ENCODE results near the gene FHIT. TPM values are rescaled to one million over a fixed set of nuclear protein-coding genes. Genes with fewer than 3 reads are reported as not detected.

The FHIT gene
- total and polyA plus RNA-seq, 4 donors: 2.6 to 21.3 (median 8.7) TPM

DNA sequence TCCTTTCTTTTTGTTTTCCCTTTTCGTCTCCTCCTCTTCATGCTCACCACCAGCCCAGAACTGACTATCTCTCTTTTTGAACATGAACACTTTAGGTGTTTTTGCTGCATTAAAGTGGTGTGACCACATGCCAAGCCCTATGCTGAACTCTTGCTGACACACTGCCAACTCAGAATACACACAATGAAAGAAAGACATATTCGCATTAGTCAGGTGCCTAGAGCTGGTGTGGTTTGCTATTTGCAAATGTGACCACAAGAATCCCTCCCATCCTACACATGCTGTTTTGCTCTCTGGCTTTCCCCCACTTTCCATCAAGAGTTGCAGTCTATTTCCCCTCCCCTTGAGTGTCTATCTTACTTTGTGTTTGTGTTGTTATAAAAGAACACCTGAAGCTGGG, 1233.6 kb downstream of the FHIT start:
- Histone ChIP-seq H3K27me3 (ENCODE audit: control insufficient read depth in 3 of 3, insufficient read depth in 3 of 3, low read length in 2 of 3) (no peaks in the 10 kb centered on the region), H3K4me3 (no peak overlapping the region), H3K27ac (ENCODE audit: low read depth in 1 of 2, low read length in 1 of 2) (no peak overlapping the region), H3K9ac (ENCODE audit: insufficient read depth in 1 of 2, low read length in 2 of 2) (no peak overlapping the region), H3K4me1 (ENCODE audit: control insufficient read depth in 5 of 5, insufficient read depth in 5 of 5, low read length in 5 of 5) (peaks cover 0 to 3% (median 0%) of the 10 kb centered on the region in 5 donors), H3K36me3 (ENCODE audit: control insufficient read depth in 4 of 4, insufficient read depth in 4 of 4, low read length in 4 of 4) (no peaks in the 10 kb centered on the region), H3K9me3 (ENCODE audit: control insufficient read depth in 4 of 4, insufficient read depth in 3 of 4, low read length in 3 of 4) (no peaks in the 10 kb centered on the region)
- no peak for ATAC-seq (ENCODE audit: insufficient read depth, low FRiP score)
- no peak for TF ChIP-seq CTCF (IDR thresholded peaks at IDR 0.05; ENCODE audit: control extremely low read depth, extremely low read depth)
- 65 to 69% methylated on average over 2 of the region's 2 CpGs for WGBS, 2 donors
- peak in 1 of 3 donors; percentile 28 for DNase-seq

DNA sequence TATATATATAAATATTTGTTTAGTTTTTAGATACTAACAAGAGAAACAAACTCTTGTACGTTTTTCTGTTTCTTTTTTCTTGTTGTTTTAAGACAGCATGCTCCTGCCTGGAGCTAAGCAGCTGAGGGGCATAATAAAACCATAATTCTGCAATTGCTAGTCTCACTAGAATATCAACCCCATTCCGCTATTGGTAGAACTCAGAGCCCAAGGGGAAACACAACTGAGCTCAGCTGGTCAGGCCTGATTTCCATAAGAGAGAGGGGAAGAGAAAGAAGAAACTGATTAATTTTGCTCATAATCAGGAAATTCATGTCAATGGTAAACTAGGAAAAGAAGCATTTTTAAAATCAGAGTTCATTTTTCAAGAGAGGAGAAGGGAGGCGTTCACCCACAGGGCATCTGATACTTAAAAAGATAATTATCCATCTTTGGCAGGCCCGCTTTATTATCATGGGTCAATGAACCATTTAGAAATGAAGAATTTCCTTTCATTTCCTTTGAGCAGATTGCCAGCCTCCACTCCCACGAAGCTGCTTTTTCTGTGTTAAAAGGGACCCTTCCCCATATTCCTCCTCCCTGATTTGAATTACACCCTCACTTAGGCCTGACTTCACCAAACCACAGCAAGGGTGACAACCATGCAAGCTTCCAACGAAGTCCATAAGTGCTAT, 1236.1 kb downstream of the FHIT start:
- H3K27ac ChIP-seq (ENCODE audit: low read depth in 1 of 2, low read length in 1 of 2): no peak overlapping the region
- H3K9me3 ChIP-seq (ENCODE audit: control insufficient read depth in 4 of 4, insufficient read depth in 3 of 4, low read length in 3 of 4): no peaks in the 10 kb centered on the region
- no peak overlapping the region for H3K9ac ChIP-seq (ENCODE audit: insufficient read depth in 1 of 2, low read length in 2 of 2)
- no peaks in the 10 kb centered on the region for H3K36me3 ChIP-seq (ENCODE audit: control insufficient read depth in 4 of 4, insufficient read depth in 4 of 4, low read length in 4 of 4)
- whole genome bisulfite sequencing, 2 donors: 89 to 92% methylated on average over 6 of the region's 6 CpGs
- no peak for ATAC-seq (ENCODE audit: insufficient read depth, low FRiP score)
- TF ChIP-seq CTCF (IDR thresholded peaks at IDR 0.05; ENCODE audit: control extremely low read depth, extremely low read depth): no peak
- no peaks in the 10 kb centered on the region for H3K27me3 ChIP-seq (ENCODE audit: control insufficient read depth in 3 of 3, insufficient read depth in 3 of 3, low read length in 2 of 3)
- H3K4me1 ChIP-seq (ENCODE audit: control insufficient read depth in 5 of 5, insufficient read depth in 5 of 5, low read length in 5 of 5): peaks cover 0 to 1% (median 0%) of the 10 kb centered on the region in 5 donors
- H3K4me3 ChIP-seq: no peak overlapping the region
- no peak for DNase-seq

DNA sequence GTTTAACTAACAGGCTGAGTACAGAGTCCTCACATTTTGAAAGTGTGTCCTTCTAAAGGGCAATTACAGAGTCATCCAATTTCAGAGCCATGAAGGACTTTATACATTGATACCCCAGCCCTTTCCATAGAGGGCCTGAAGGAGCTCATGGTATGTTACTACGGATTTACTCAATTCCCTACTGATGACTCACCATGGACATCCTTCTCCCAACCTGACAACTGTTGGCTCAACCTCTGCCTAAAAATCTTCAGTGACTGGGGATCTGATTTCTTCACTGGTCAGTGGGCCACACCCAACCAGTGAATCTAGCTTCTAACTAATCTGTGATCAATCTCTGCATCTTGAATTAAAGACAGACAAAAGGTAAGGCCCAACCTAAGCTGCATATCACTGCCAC, 1238.0 kb downstream of the FHIT start:
- DNase-seq (no peak), ATAC-seq (ENCODE audit: insufficient read depth, low FRiP score) (no peak)
- Histone ChIP-seq H3K4me3 (no peak overlapping the region), H3K27ac (ENCODE audit: low read depth in 1 of 2, low read length in 1 of 2) (no peak overlapping the region), H3K9me3 (ENCODE audit: control insufficient read depth in 4 of 4, insufficient read depth in 3 of 4, low read length in 3 of 4) (no peaks in the 10 kb centered on the region), H3K27me3 (ENCODE audit: control insufficient read depth in 3 of 3, insufficient read depth in 3 of 3, low read length in 2 of 3) (no peaks in the 10 kb centered on the region), H3K4me1 (ENCODE audit: control insufficient read depth in 5 of 5, insufficient read depth in 5 of 5, low read length in 5 of 5) (peaks cover 0 to 1% (median 0%) of the 10 kb centered on the region in 5 donors), H3K9ac (ENCODE audit: insufficient read depth in 1 of 2, low read length in 2 of 2) (no peak overlapping the region), H3K36me3 (ENCODE audit: control insufficient read depth in 4 of 4, insufficient read depth in 4 of 4, low read length in 4 of 4) (no peaks in the 10 kb centered on the region)
- 90 to 95% methylated on average over 1 of the region's 1 CpG for WGBS, 2 donors
- TF ChIP-seq CTCF (IDR thresholded peaks at IDR 0.05; ENCODE audit: control extremely low read depth, extremely low read depth): no peak

- Histone ChIP-seq H3K27me3 (ENCODE audit: control insufficient read depth in 3 of 3, insufficient read depth in 3 of 3, low read length in 2 of 3) (no peaks in the 10 kb centered on the region), H3K9me3 (ENCODE audit: control insufficient read depth in 4 of 4, insufficient read depth in 3 of 4, low read length in 3 of 4) (no peaks in the 10 kb centered on the region), H3K36me3 (ENCODE audit: control insufficient read depth in 4 of 4, insufficient read depth in 4 of 4, low read length in 4 of 4) (no peaks in the 10 kb centered on the region), H3K9ac (ENCODE audit: insufficient read depth in 1 of 2, low read length in 2 of 2) (no peak overlapping the region), H3K27ac (ENCODE audit: low read depth in 1 of 2, low read length in 1 of 2) (no peak overlapping the region), H3K4me1 (ENCODE audit: control insufficient read depth in 5 of 5, insufficient read depth in 5 of 5, low read length in 5 of 5) (peaks cover 0 to 1% (median 0%) of the 10 kb centered on the region in 5 donors), H3K4me3 (no peak overlapping the region)
- no peak for TF ChIP-seq CTCF (IDR thresholded peaks at IDR 0.05; ENCODE audit: control extremely low read depth, extremely low read depth)
- no peak for ATAC-seq (ENCODE audit: insufficient read depth, low FRiP score)
- no peak for DNase-seq
- 50 to 69% methylated on average over 9 of the region's 9 CpGs for WGBS, 2 donors
Observed at GRCh38 chr3:60011218-60011617, 1240.0 kb downstream of the FHIT start.

All from lung (tissue), 12 donors.